Common myeloid progenitor, CD34-positive (primary cell): ENCODE measurements around the gene SHTN1.

Experiments
- CTCF ChIA-PET: fragments of 350-600 bp; sonication (Branson Sonifier 250); formaldehyde crosslinking; loops from one replicate; lab custom pipeline; 2021; ENCODE audit warnings: antibody characterized with exemption; lab: Charles Lee
- POLR2A ChIA-PET: fragments of 350-600 bp; sonication (Branson Sonifier 250); formaldehyde crosslinking; loops from one replicate; lab custom pipeline; 2021; ENCODE audit warnings: antibody characterized with exemption; lab: Charles Lee
- DNase-seq, 3 donors: peaks; one replicate each; pipeline versions ENCODE4 v3.0.0 to v3.0.0-alpha.2; 2013
- H3K27ac ChIP-seq, 2 experiments: 1 replicate in 1 of 2; 2 replicates in 1 of 2; pipeline ENCODE4 v1.7.0; 2013; ENCODE audit warnings: inconsistent platforms in 2 of 2, low read length in 2 of 2, mild to moderate bottlenecking in 2 of 2, low read depth in 1 of 2, moderate library complexity in 1 of 2; ENCODE audit not compliant: severe bottlenecking in 2 of 2, insufficient read depth in 1 of 2, poor library complexity in 1 of 2
- H3K27me3 ChIP-seq, 5 experiments: replicated peaks in 2 of 5; 1 replicate in 3 of 5; 2 replicates in 2 of 5; pipeline versions ENCODE4 v1.6.1 to v1.7.0; 2013; ENCODE audit warnings: low read length in 4 of 5, mild to moderate bottlenecking in 2 of 5, moderate library complexity in 2 of 5, inconsistent platforms in 1 of 5; ENCODE audit not compliant: insufficient read depth in 5 of 5, control insufficient read depth in 4 of 5
- H3K36me3 ChIP-seq, 4 experiments: 1 replicate in 2 of 4; 2 replicates in 2 of 4; pipeline versions ENCODE4 v1.6.1 to v1.7.0; 2013; ENCODE audit warnings: low read length in 3 of 4, control low read depth in 1 of 4, mild to moderate bottlenecking in 1 of 4; ENCODE audit not compliant: control insufficient read depth in 4 of 4, insufficient read depth in 4 of 4
- H3K4me1 ChIP-seq, 4 experiments: 1 replicate in 3 of 4; 2 replicates in 1 of 4; pipeline versions ENCODE4 v1.6.1 to v1.7.1; 2013; ENCODE audit warnings: low read length in 3 of 4, mild to moderate bottlenecking in 3 of 4, control low read depth in 1 of 4, inconsistent platforms in 1 of 4, moderate library complexity in 1 of 4; ENCODE audit not compliant: control insufficient read depth in 4 of 4, insufficient read depth in 4 of 4; ENCODE audit errors: control extremely low read depth in 1 of 4
- H3K4me3 ChIP-seq, 7 experiments: 1 replicate in 4 of 7; 2 replicates in 3 of 7; pipeline versions ENCODE4 v1.5.1 to v1.7.0; 2013; ENCODE audit warnings: mild to moderate bottlenecking in 7 of 7, low read length in 6 of 7, moderate library complexity in 6 of 7, inconsistent platforms in 2 of 7, low read depth in 2 of 7, control low read depth in 1 of 7; ENCODE audit not compliant: insufficient read depth in 4 of 7, control insufficient read depth in 1 of 7; ENCODE audit errors: extremely low read depth in 1 of 7
- H3K9me3 ChIP-seq, 5 experiments: 1 replicate in 4 of 5; 2 replicates in 1 of 5; pipeline versions ENCODE4 v1.6.1 to v1.7.1; 2013; ENCODE audit warnings: low read length in 4 of 5, mild to moderate bottlenecking in 2 of 5, inconsistent platforms in 1 of 5, low read depth in 1 of 5, moderate library complexity in 1 of 5; ENCODE audit not compliant: control insufficient read depth in 4 of 5, insufficient read depth in 2 of 5; ENCODE audit errors: control extremely low read depth in 1 of 5
- WGBS: methylation state at CpG from one replicate; pipeline ENCODE4 v1.1.5; 2013; ENCODE audit not compliant: insufficient coverage; 5-methylcytosine and 5-hydroxymethylcytosine counted together

Gene SHTN1

GRCh38 chr10:116840389-116841075, 164.5 kb downstream of the SHTN1 start:
- CTCF ChIA-PET, result interaction anchor here (1.7 kb wide), 1 partner anchor 335 kb away, joined by 6 read pairs; no protein-coding TSS in a partner anchor
- Histone ChIP-seq H3K9me3 (no peaks in the 10 kb centered on the region), H3K36me3 (no peaks in the 10 kb centered on the region), H3K27ac (no peak overlapping the region), H3K27me3 (peaks cover 0 to 2% (median 0%) of the 10 kb centered on the region in 5 experiments), H3K4me1 (no peaks in the 10 kb centered on the region), H3K4me3 (no peak overlapping the region)
- no peak for DNase-seq
- WGBS, result 96% methylated on average over 4 of the region's 6 CpGs
- POLR2A ChIA-PET, result no interaction called here

DNA sequence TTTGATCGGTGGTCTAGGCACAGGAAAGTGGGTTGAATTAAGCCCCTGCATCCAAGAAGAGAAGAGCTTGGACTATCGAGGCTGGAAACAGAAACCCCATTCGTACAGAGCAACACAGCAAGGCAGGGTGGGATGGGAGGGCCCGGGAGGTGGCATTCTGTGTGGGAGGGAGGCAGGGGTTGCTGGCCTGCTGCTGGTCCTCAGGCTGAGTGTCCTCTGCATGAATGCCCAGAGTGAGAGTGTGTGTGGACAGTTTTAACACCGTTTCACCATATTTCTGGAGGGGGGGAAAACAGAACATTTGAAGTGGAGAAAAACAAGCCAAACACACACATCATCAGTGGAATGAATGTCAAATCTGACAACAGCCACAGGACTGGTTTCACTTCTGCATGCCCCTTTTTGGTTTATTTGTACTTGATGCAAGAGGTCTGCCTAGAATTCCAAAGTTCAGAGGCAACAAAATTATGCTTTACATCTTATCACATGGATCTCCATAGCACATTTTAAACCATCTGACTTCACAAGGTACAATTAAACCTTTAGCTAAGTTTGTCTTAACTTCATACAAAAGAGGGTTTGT, 166.8 kb downstream of the SHTN1 start:
- no peaks in the 10 kb centered on the region for H3K36me3 ChIP-seq
- POLR2A ChIA-PET, result no interaction called here
- H3K4me3 ChIP-seq, result no peak overlapping the region
- H3K9me3 ChIP-seq, result no peaks in the 10 kb centered on the region
- H3K27ac ChIP-seq, result no peak overlapping the region
- peaks cover 0 to 2% (median 0%) of the 10 kb centered on the region in 5 experiments for H3K27me3 ChIP-seq
- CTCF ChIA-PET, result interaction anchor here (0.8 to 2.6 kb wide), 4 partner anchors 10 to 59 kb away, joined by 3 to 8 read pairs (median 4); partner anchors contain the start of gene ENO4
- DNase-seq, result no peak
- no peaks in the 10 kb centered on the region for H3K4me1 ChIP-seq
- 98% methylated on average over 4 of the region's 5 CpGs for WGBS

GRCh38 chr10:116836902-116837523, 168.0 kb downstream of the SHTN1 start:
- 100% methylated on average over 1 of the region's 8 CpGs for WGBS
- Histone ChIP-seq H3K9me3 (no peaks in the 10 kb centered on the region), H3K36me3 (no peaks in the 10 kb centered on the region), H3K27me3 (peaks cover 0 to 2% (median 0%) of the 10 kb centered on the region in 5 experiments), H3K27ac (no peak overlapping the region), H3K4me3 (no peak overlapping the region), H3K4me1 (no peaks in the 10 kb centered on the region)
- DNase-seq, result peak in 1 of 3 donors; percentile 17
- ChIA-PET POLR2A (no interaction called here), CTCF (interaction anchor here (1.2 to 2.9 kb wide), 5 partner anchors 9 to 337 kb away, joined by 5 to 23 read pairs (median 8); no protein-coding TSS in a partner anchor)

- H3K27ac ChIP-seq, result no peak overlapping the region
- CTCF ChIA-PET, result interaction anchor here (0.7 to 2.9 kb wide), 3 partner anchors 22 to 338 kb away, joined by 3 to 23 read pairs (median 11); no protein-coding TSS in a partner anchor
- H3K36me3 ChIP-seq, result no peaks in the 10 kb centered on the region
- H3K9me3 ChIP-seq, result no peaks in the 10 kb centered on the region
- POLR2A ChIA-PET, result no interaction called here
- H3K4me3 ChIP-seq, result no peak overlapping the region
- WGBS, result 83% methylated on average over 1 of the region's 4 CpGs
- no peaks in the 10 kb centered on the region for H3K4me1 ChIP-seq
- no peak for DNase-seq
- peaks cover 0 to 2% (median 0%) of the 10 kb centered on the region in 5 experiments for H3K27me3 ChIP-seq
Observed at GRCh38 chr10:116836083-116836482, 168.9 kb downstream of the SHTN1 start.

GRCh38 chr10:116835658-116836057, 169.3 kb downstream of the SHTN1 start:
- WGBS, result 86% methylated on average over 7 of the region's 7 CpGs
- H3K4me3 ChIP-seq, result no peak overlapping the region
- POLR2A ChIA-PET, result no interaction called here

DNA sequence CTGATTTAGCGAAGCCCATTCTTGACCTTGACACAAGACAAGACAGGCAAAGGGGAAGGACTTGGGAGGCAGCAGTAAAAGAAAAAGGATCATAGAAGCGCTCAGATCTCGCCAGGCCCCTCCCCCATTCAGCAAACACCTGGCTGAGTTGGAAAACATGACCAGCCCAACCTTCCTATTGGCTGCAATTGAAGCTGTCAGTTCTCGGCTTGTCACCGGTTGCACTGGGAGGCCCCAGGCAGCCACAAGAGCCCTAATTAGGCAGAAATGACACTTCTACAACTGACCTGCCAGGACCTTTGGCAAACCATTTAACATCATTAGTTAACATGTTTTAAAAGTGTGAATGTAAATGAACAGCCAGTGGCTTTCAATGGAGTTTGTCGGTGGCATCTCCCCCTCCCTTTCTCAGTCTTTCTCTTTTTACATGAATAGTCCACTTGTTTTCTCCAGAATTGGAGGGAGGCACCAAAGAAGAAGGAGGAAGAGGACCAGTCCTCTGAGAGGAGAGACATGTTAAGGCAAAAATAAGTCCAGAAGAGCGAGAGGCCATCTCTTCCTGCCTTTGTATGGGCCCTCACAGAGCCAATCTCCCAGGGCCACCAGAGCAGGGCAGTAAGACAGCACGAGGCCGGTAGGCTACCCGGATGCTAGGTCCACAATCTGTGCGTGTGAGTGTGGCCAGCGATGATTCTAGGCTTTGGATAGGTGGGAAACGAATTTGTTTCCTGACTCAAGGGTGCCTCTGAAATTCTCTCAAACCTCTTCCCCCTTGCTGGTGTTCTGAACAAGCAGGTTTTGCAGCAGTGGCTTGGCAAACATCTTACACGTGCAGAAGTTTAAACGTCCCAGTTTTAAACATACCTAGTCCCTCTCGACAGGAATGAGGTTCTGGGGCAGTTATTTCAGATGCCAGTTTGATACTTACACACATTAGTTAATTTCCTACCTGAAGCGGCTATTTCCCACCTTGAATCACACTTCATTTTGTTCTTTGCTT, 170.7 kb downstream of the SHTN1 start:
- Histone ChIP-seq H3K4me3 (no peak overlapping the region), H3K36me3 (no peaks in the 10 kb centered on the region), H3K27me3 (no peaks in the 10 kb centered on the region), H3K27ac (no peak overlapping the region), H3K4me1 (no peaks in the 10 kb centered on the region), H3K9me3 (no peaks in the 10 kb centered on the region)
- WGBS, result 96% methylated on average over 12 of the region's 17 CpGs
- DNase-seq, result no peak
- ChIA-PET POLR2A (no interaction called here), CTCF (no interaction called here)

More at GRCh38 chr10:116835658-116836057, 169.3 kb downstream of the SHTN1 start:
- H3K36me3 ChIP-seq, result no peaks in the 10 kb centered on the region
- no peak for DNase-seq
- H3K4me1 ChIP-seq, result no peaks in the 10 kb centered on the region
- CTCF ChIA-PET, result interaction anchor here (0.7 to 2.9 kb wide), 3 partner anchors 22 to 339 kb away, joined by 3 to 23 read pairs (median 11); no protein-coding TSS in a partner anchor
- no peak overlapping the region for H3K27ac ChIP-seq
- H3K9me3 ChIP-seq, result no peaks in the 10 kb centered on the region
- peaks cover 0 to 1% (median 0%) of the 10 kb centered on the region in 5 experiments for H3K27me3 ChIP-seq
